Upper lobe of left lung (tissue), 4 donors: Measurements from ENCODE around the gene PHKB.

ENCODE experiments used
- EP300 ChIP-seq, 4 donors: sonication (generic); formaldehyde crosslinking; IDR thresholded peaks; one replicate each; pipeline ENCODE4 v1.5.1; 2017; ENCODE audit warnings: antibody characterized with exemption in 4 of 4, control low read depth in 2 of 4
- POLR2A ChIP-seq, 4 donors: fragments of 450-650 bp; IDR thresholded peaks; one replicate each; pipeline ENCODE4 v1.5.1; 2016 to 2017; ENCODE audit warnings: antibody characterized with exemption in 4 of 4, mild to moderate bottlenecking in 2 of 4
- POLR2AphosphoS5 ChIP-seq, 2 donors: sonication (generic); formaldehyde crosslinking; IDR thresholded peaks; one replicate each; pipeline ENCODE4 v1.5.1; 2017; ENCODE audit warnings: antibody characterized with exemption in 2 of 2
- TF ChIP-seq, protein P1 (sequence below), 6 experiments: fragments of 450-650 bp in 4 of 6; fragments of 200-600 bp in 2 of 6; sonication (generic) in 2 of 6; IDR thresholded peaks; one replicate each; pipeline ENCODE4 v1.5.1; 2016 to 2019; ENCODE audit warnings: antibody characterized with exemption in 6 of 6

DNA sequence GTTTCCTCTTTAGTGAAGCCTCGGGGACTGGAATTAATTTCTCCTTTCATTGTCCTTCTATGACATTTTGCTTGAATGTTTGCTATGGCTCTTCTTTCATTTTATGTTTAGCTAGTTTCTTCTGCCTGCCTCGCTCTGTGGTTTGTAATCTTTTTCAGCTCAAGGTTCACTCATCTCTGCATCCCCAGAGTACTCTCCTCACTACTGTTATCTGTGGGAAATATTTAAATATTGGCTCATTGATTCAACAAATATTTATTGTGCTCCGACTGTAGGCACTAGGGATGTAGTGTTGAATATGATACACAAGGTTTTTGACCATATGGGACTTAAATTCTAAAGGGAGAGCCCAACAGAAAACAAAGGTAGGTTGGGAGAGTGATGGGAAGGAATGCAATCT, 195.9 kb downstream of the PHKB start:
- TF ChIP-seq, protein P1, sequence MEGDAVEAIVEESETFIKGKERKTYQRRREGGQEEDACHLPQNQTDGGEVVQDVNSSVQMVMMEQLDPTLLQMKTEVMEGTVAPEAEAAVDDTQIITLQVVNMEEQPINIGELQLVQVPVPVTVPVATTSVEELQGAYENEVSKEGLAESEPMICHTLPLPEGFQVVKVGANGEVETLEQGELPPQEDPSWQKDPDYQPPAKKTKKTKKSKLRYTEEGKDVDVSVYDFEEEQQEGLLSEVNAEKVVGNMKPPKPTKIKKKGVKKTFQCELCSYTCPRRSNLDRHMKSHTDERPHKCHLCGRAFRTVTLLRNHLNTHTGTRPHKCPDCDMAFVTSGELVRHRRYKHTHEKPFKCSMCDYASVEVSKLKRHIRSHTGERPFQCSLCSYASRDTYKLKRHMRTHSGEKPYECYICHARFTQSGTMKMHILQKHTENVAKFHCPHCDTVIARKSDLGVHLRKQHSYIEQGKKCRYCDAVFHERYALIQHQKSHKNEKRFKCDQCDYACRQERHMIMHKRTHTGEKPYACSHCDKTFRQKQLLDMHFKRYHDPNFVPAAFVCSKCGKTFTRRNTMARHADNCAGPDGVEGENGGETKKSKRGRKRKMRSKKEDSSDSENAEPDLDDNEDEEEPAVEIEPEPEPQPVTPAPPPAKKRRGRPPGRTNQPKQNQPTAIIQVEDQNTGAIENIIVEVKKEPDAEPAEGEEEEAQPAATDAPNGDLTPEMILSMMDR (IDR thresholded peaks at IDR 0.05), result no peak
- TF ChIP-seq POLR2AphosphoS5 (IDR thresholded peaks at IDR 0.05), result no peak
- TF ChIP-seq EP300 (IDR thresholded peaks at IDR 0.05), result no peak
- no peak for TF ChIP-seq POLR2A (IDR thresholded peaks at IDR 0.05)
